ENCODE data around the gene ASB3. TPM values are rescaled to one million over a fixed set of nuclear protein-coding genes. Genes with fewer than 3 reads are reported as not detected.

Gene ASB3
- total RNA-seq, 4 donors from 2014 or later, result 7.0 to 14.7 (median 8.6) TPM

GRCh38 chr2:53740170-53740569 lies 46.6 kb downstream of the ASB3 start:
- peaks cover 0 to 13% (median 0%) of the 10 kb centered on the region in 3 donors for H3K36me3 ChIP-seq
- no peaks in the 10 kb centered on the region for H3K9me3 ChIP-seq
- H3K4me3 ChIP-seq, result no peak overlapping the region
- H3K4me1 ChIP-seq, result no peaks in the 10 kb centered on the region
- intact Hi-C loops (cut with DNase I), result no loop called here
- no peaks in the 10 kb centered on the region for H3K27me3 ChIP-seq
- no peak for DNase-seq
- TF ChIP-seq POLR2A (IDR thresholded peaks at IDR 0.05), result no peak
- TF ChIP-seq, protein P1, sequence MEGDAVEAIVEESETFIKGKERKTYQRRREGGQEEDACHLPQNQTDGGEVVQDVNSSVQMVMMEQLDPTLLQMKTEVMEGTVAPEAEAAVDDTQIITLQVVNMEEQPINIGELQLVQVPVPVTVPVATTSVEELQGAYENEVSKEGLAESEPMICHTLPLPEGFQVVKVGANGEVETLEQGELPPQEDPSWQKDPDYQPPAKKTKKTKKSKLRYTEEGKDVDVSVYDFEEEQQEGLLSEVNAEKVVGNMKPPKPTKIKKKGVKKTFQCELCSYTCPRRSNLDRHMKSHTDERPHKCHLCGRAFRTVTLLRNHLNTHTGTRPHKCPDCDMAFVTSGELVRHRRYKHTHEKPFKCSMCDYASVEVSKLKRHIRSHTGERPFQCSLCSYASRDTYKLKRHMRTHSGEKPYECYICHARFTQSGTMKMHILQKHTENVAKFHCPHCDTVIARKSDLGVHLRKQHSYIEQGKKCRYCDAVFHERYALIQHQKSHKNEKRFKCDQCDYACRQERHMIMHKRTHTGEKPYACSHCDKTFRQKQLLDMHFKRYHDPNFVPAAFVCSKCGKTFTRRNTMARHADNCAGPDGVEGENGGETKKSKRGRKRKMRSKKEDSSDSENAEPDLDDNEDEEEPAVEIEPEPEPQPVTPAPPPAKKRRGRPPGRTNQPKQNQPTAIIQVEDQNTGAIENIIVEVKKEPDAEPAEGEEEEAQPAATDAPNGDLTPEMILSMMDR (IDR thresholded peaks at IDR 0.05), result peak in 2 of 6 experiments; percentile 6 to 13
- no peak overlapping the region for H3K27ac ChIP-seq

GRCh38 chr2:53739032-53739431 lies 47.7 kb downstream of the ASB3 start:
- WGBS, 2 donors, result 77 to 82% methylated on average over 1 of the region's 1 CpG
- H3K36me3 ChIP-seq, result peaks cover 0 to 18% (median 0%) of the 10 kb centered on the region in 3 donors
- no peak overlapping the region for H3K4me3 ChIP-seq
- no peak overlapping the region for H3K27ac ChIP-seq
- no peaks in the 10 kb centered on the region for H3K4me1 ChIP-seq
- intact Hi-C loops (cut with DNase I), result no loop called here
- H3K27me3 ChIP-seq, result no peaks in the 10 kb centered on the region
- H3K9me3 ChIP-seq, result no peaks in the 10 kb centered on the region
- DNase-seq, result no peak
- no peak for TF ChIP-seq POLR2A (IDR thresholded peaks at IDR 0.05)
- TF ChIP-seq, protein P1 (IDR thresholded peaks at IDR 0.05), result no peak

DNA sequence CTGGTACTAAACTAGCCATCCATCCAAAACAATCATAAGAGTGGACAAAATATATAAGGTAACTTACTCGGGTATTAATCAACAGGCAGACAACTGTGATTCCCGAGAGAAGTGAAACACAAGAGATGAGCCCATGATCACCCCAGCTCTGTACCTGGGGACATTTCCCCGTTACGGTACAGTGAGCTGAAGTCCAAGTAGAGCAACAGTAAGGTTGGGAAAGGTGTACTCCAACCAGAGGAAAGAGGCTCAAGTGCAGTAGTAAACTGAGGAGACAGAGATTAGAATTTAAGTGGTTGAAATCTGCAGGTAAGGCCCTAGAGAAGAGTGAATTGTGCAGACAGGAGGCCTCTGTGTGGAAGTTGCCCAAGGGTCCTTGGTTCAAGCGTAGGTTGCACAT lies 49.7 kb downstream of the ASB3 start:
- DNase-seq, result no peak
- intact Hi-C loops (cut with DNase I), result no loop called here
- no peaks in the 10 kb centered on the region for H3K4me1 ChIP-seq
- no peaks in the 10 kb centered on the region for H3K9me3 ChIP-seq
- TF ChIP-seq, protein P1 (IDR thresholded peaks at IDR 0.05), result no peak
- no peak for TF ChIP-seq POLR2A (IDR thresholded peaks at IDR 0.05)
- no peak overlapping the region for H3K4me3 ChIP-seq
- H3K27ac ChIP-seq, result no peak overlapping the region
- 95% methylated on average over 5 of the region's 5 CpGs for WGBS, 2 donors
- peaks cover 0 to 30% (median 0%) of the 10 kb centered on the region in 3 donors for H3K36me3 ChIP-seq
- no peaks in the 10 kb centered on the region for H3K27me3 ChIP-seq

DNA sequence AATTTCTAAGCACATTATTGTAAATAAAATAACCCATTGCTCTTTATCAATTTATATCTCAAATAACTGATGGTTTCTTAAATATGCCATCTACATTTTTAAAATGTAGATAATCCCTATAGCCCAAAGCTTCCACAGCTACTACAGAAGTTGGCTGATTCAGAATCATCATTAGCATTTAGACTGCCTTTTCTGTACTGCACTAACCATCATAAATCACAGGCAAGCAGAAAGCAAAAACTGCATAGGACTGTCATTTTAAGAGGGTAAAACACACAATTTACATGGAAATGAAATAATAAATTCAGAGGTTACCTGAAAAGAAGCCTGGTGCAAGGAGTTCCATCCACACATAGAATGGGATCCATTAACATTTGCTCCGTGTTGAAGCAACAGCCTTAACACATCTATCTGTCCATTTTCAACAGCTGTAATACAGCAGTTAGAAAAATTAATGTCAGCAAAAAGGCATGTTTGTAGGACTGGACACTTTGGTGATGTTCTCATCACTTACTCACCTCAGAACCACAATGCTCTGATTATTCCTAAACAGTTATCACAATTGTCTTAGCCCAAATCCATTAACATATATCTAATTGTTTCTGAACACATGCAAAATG lies 57.5 kb downstream of the ASB3 start:
- Histone ChIP-seq H3K4me3 (no peak overlapping the region), H3K27ac (no peak overlapping the region), H3K4me1 (no peaks in the 10 kb centered on the region), H3K9me3 (no peaks in the 10 kb centered on the region), H3K36me3 (peaks cover 0 to 63% (median 0%) of the 10 kb centered on the region in 3 donors), H3K27me3 (no peaks in the 10 kb centered on the region)
- DNase-seq, result no peak
- intact Hi-C loops (cut with DNase I), result no loop called here
- TF ChIP-seq, protein P1 (IDR thresholded peaks at IDR 0.05), result no peak
- no peak for TF ChIP-seq POLR2A (IDR thresholded peaks at IDR 0.05)
- 82 to 95% methylated on average over 1 of the region's 1 CpG for WGBS, 2 donors

GRCh38 chr2:53727921-53728320 lies 58.8 kb downstream of the ASB3 start:
- 96 to 100% methylated on average over 3 of the region's 3 CpGs for WGBS, 2 donors
- Histone ChIP-seq H3K36me3 (peaks cover 0 to 50% (median 0%) of the 10 kb centered on the region in 3 donors), H3K9me3 (no peaks in the 10 kb centered on the region), H3K27me3 (no peaks in the 10 kb centered on the region), H3K4me3 (no peak overlapping the region), H3K4me1 (no peaks in the 10 kb centered on the region), H3K27ac (no peak overlapping the region)
- TF ChIP-seq, protein P1 (IDR thresholded peaks at IDR 0.05), result no peak
- no peak for TF ChIP-seq POLR2A (IDR thresholded peaks at IDR 0.05)
- intact Hi-C loops (cut with DNase I), result no loop called here
- DNase-seq, result no peak
